MCF 10A (cell line): ENCODE data around the gene CACNG4. TPM values are rescaled to one million over a fixed set of nuclear protein-coding genes. Genes with fewer than 3 reads are reported as not detected.

ENCODE experiments used
- BruUV-seq: library from RNA; stranded (reverse); fragments of 400-500 nt; replicated peaks from 2 replicates; lab custom pipeline; 2021; lab: Mats Ljungman, UMichigan
- CTCF ChIA-PET: fragments of 300-600 bp; sonication (Branson Sonifier 250); formaldehyde crosslinking; extraction: SDS; loops from one replicate; lab custom pipeline; 2021; ENCODE audit warnings: antibody characterized with exemption, inconsistent platforms; lab: Yijun Ruan, JAX
- POLR2A ChIA-PET: fragments of 300-600, 350-650 bp; sonication (Branson Sonifier 250); formaldehyde crosslinking; extraction: SDS; loops from one replicate; lab custom pipeline; 2020; ENCODE audit warnings: antibody characterized with exemption, inconsistent platforms; lab: Yijun Ruan, JAX
- DNase-seq: peaks from one replicate; pipeline ENCODE4 v3.0.0-alpha.2; 2018; ENCODE audit not compliant: unreplicated experiment
- H3K27ac Mint-ChIP-seq: one replicate; pipeline ENCODE4 v1.8.0; 2022; ENCODE audit warnings: mild to moderate bottlenecking, low read depth, mixed read lengths; ENCODE audit not compliant: unreplicated experiment
- H3K27me3 Mint-ChIP-seq: one replicate; pipeline ENCODE4 v1.8.0; 2022; ENCODE audit warnings: mixed read lengths; ENCODE audit not compliant: insufficient read depth, unreplicated experiment
- H3K36me3 Mint-ChIP-seq: one replicate; pipeline ENCODE4 v1.8.0; 2022; ENCODE audit warnings: mild to moderate bottlenecking, moderate library complexity, mixed read lengths; ENCODE audit not compliant: insufficient read depth, unreplicated experiment
- H3K4me1 Mint-ChIP-seq: one replicate; pipeline ENCODE4 v1.8.0; 2022; ENCODE audit warnings: mixed read lengths; ENCODE audit not compliant: insufficient read depth, unreplicated experiment
- H3K4me3 Mint-ChIP-seq: one replicate; pipeline ENCODE4 v1.8.0; 2022; ENCODE audit warnings: mild to moderate bottlenecking, moderate library complexity, mixed read lengths; ENCODE audit not compliant: unreplicated experiment
- H3K9me3 Mint-ChIP-seq: one replicate; pipeline ENCODE4 v1.8.0; 2022; ENCODE audit warnings: mixed read lengths; ENCODE audit not compliant: unreplicated experiment
- intact Hi-C: fragments of 100-400 bp; cut with micrococcal nuclease; formaldehyde crosslinking; loops from 2 replicates; pipeline ENCODE4 v1.14.1; 2022
- total RNA-seq: library from RNA; stranded (reverse); gene quantifications from 2 replicates; pipeline ENCODE4 v1.2.3, GENCODE V29; 2022
- TF ChIP-seq, protein P1 (sequence below): fragments of 200-600 bp; IDR thresholded peaks from one replicate; pipeline ENCODE4 v1.8.0; 2022; ENCODE audit warnings: antibody characterized with exemption, mild to moderate bottlenecking; ENCODE audit not compliant: unreplicated experiment

Gene CACNG4
- total RNA-seq, 1 experiment from 2014 or later, result not detected

DNA sequence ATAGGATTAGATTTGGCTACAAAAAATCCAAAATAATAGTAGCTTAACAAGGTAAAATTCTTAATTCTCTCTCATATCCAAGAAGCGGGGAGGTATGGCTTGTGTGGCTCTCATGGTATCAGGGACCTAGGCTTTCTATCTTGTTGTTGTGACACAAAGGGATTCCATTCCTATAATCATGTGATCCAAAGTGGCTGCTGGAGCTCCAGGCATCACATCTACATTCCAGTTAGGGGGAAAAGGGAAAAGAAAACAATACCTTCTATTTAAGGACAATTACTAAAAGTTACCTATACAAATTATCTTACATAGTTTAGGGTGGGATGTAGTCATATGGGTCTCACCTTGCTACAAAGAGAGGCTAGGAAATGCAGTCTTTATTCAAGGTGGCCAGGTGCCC lies 47.6 kb upstream of the CACNG4 start:
- CTCF ChIA-PET, result interaction anchor here (1.1 to 1.3 kb wide), 3 partner anchors 9 to 190 kb away, joined by 3 to 5 read pairs (median 4); no protein-coding TSS in a partner anchor
- no peaks in the 10 kb centered on the region for H3K27me3 Mint-ChIP-seq
- POLR2A ChIA-PET, result interaction anchor here (0.7 kb wide), 1 partner anchor 214 kb away, joined by 3 read pairs; no protein-coding TSS in a partner anchor
- H3K4me3 Mint-ChIP-seq, result no peak overlapping the region
- no peak overlapping the region for H3K27ac Mint-ChIP-seq
- TF ChIP-seq, protein P1, sequence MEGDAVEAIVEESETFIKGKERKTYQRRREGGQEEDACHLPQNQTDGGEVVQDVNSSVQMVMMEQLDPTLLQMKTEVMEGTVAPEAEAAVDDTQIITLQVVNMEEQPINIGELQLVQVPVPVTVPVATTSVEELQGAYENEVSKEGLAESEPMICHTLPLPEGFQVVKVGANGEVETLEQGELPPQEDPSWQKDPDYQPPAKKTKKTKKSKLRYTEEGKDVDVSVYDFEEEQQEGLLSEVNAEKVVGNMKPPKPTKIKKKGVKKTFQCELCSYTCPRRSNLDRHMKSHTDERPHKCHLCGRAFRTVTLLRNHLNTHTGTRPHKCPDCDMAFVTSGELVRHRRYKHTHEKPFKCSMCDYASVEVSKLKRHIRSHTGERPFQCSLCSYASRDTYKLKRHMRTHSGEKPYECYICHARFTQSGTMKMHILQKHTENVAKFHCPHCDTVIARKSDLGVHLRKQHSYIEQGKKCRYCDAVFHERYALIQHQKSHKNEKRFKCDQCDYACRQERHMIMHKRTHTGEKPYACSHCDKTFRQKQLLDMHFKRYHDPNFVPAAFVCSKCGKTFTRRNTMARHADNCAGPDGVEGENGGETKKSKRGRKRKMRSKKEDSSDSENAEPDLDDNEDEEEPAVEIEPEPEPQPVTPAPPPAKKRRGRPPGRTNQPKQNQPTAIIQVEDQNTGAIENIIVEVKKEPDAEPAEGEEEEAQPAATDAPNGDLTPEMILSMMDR, result no peak
- no peaks in the 10 kb centered on the region for H3K36me3 Mint-ChIP-seq
- intact Hi-C loops, result loop anchor here (10.0 kb wide), 1 partner anchor 378 kb away; no protein-coding TSS in a partner anchor
- no peak for DNase-seq
- H3K9me3 Mint-ChIP-seq, result no peaks in the 10 kb centered on the region
- H3K4me1 Mint-ChIP-seq, result no peaks in the 10 kb centered on the region
- no TSS peak for BruUV-seq

DNA sequence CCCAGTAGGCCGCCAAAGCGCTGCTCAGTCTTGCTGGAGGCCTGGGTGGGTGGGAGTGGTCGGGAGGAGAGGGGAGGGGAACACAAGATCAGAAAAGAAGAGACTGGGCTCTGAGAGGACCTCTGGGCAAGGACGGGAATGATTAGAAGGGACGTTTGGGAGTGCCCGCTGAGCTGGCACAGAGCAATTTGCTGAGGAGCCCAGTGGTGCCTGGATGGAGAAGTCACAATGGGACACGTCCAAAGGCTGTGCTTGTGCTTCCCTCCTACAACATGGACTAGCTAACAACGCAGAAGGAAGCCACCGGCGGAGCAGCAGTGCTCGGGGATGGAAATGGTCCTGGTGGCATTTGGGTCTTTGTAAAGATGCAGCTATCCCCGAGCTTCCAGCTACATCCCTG lies 45.6 kb upstream of the CACNG4 start:
- TF ChIP-seq, protein P1, result no peak
- Mint-ChIP-seq H3K4me3 (no peak overlapping the region), H3K4me1 (no peaks in the 10 kb centered on the region), H3K9me3 (no peaks in the 10 kb centered on the region), H3K36me3 (no peaks in the 10 kb centered on the region), H3K27ac (no peak overlapping the region), H3K27me3 (no peaks in the 10 kb centered on the region)
- DNase-seq, result no peak
- intact Hi-C loops, result loop anchor here (10.0 kb wide), 1 partner anchor 376 kb away; no protein-coding TSS in a partner anchor
- CTCF ChIA-PET, result interaction anchor here (0.6 kb wide), 1 partner anchor 1691 kb away, joined by 4 read pairs; no protein-coding TSS in a partner anchor
- no TSS peak for BruUV-seq
- POLR2A ChIA-PET, result no interaction called here

GRCh38 chr17:66920435-66920834 lies 44.1 kb upstream of the CACNG4 start:
- no peak for DNase-seq
- no peaks in the 10 kb centered on the region for H3K9me3 Mint-ChIP-seq
- BruUV-seq, result no TSS peak
- TF ChIP-seq, protein P1, result no peak
- H3K27me3 Mint-ChIP-seq, result no peaks in the 10 kb centered on the region
- no peak overlapping the region for H3K4me3 Mint-ChIP-seq
- no peak overlapping the region for H3K27ac Mint-ChIP-seq
- ChIA-PET CTCF (interaction anchor here (0.6 to 0.8 kb wide), 2 partner anchors 20 to 57 kb away, joined by 3 read pairs; no protein-coding TSS in a partner anchor), POLR2A (no interaction called here)
- no peaks in the 10 kb centered on the region for H3K36me3 Mint-ChIP-seq
- no peaks in the 10 kb centered on the region for H3K4me1 Mint-ChIP-seq
- intact Hi-C loops, result no loop called here

GRCh38 chr17:66920950-66921349 lies 43.6 kb upstream of the CACNG4 start:
- ChIA-PET POLR2A (no interaction called here), CTCF (interaction anchor here (0.5 to 0.6 kb wide), 2 partner anchors 21 to 244 kb away, joined by 3 read pairs; no protein-coding TSS in a partner anchor)
- Mint-ChIP-seq H3K27me3 (peaks cover 3% of the 10 kb centered on the region), H3K27ac (no peak overlapping the region), H3K36me3 (no peaks in the 10 kb centered on the region), H3K9me3 (no peaks in the 10 kb centered on the region), H3K4me3 (no peak overlapping the region), H3K4me1 (no peaks in the 10 kb centered on the region)
- peak; percentile 31 for DNase-seq
- no TSS peak for BruUV-seq
- TF ChIP-seq, protein P1, result no peak
- intact Hi-C loops, result no loop called here
